ENCODE measurements around the gene NRDE2. TPM values are rescaled to one million over a fixed set of nuclear protein-coding genes. Genes with fewer than 3 reads are reported as not detected.

NRDE2 gene, protein sequence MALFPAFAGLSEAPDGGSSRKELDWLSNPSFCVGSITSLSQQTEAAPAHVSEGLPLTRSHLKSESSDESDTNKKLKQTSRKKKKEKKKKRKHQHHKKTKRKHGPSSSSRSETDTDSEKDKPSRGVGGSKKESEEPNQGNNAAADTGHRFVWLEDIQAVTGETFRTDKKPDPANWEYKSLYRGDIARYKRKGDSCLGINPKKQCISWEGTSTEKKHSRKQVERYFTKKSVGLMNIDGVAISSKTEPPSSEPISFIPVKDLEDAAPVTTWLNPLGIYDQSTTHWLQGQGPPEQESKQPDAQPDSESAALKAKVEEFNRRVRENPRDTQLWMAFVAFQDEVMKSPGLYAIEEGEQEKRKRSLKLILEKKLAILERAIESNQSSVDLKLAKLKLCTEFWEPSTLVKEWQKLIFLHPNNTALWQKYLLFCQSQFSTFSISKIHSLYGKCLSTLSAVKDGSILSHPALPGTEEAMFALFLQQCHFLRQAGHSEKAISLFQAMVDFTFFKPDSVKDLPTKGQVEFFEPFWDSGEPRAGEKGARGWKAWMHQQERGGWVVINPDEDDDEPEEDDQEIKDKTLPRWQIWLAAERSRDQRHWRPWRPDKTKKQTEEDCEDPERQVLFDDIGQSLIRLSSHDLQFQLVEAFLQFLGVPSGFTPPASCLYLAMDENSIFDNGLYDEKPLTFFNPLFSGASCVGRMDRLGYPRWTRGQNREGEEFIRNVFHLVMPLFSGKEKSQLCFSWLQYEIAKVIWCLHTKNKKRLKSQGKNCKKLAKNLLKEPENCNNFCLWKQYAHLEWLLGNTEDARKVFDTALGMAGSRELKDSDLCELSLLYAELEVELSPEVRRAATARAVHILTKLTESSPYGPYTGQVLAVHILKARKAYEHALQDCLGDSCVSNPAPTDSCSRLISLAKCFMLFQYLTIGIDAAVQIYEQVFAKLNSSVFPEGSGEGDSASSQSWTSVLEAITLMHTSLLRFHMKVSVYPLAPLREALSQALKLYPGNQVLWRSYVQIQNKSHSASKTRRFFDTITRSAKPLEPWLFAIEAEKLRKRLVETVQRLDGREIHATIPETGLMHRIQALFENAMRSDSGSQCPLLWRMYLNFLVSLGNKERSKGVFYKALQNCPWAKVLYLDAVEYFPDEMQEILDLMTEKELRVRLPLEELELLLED
- 7.5 and 9.3 TPM in 2 replicates for total RNA-seq (2012; rRNA removed)
- 4.0 and 4.5 TPM in 2 replicates for polyA plus RNA-seq (2012; rRNA removed)
- 1.7 and 3.9 TPM in 2 replicates for polyA plus RNA-seq (2012; cell fraction: cytosol; rRNA removed)
- polyA plus RNA-seq (2012; cell fraction: nucleus; rRNA removed; ENCODE audit: low replicate concordance), result 11.3 and 16.3 TPM in 2 replicates
- Bru-seq, nascent RNA, result percentile 76 among the genes with signal in this experiment
- percentile 63 among the genes with signal in this experiment for BruChase-seq, experiment 1, labeled RNA remaining after a 6-hour chase
- BruChase-seq, experiment 2, labeled RNA remaining after a 2-hour chase, result percentile 62 among the genes with signal in this experiment
- long read RNA-seq, full-length matches to known transcripts, result 7 of 10 reads
- long read RNA-seq, partial matches to known transcripts, result 1 of 10 reads
- long read RNA-seq, other reads (novel, unspliced or antisense), result 2 of 10 reads

DNA sequence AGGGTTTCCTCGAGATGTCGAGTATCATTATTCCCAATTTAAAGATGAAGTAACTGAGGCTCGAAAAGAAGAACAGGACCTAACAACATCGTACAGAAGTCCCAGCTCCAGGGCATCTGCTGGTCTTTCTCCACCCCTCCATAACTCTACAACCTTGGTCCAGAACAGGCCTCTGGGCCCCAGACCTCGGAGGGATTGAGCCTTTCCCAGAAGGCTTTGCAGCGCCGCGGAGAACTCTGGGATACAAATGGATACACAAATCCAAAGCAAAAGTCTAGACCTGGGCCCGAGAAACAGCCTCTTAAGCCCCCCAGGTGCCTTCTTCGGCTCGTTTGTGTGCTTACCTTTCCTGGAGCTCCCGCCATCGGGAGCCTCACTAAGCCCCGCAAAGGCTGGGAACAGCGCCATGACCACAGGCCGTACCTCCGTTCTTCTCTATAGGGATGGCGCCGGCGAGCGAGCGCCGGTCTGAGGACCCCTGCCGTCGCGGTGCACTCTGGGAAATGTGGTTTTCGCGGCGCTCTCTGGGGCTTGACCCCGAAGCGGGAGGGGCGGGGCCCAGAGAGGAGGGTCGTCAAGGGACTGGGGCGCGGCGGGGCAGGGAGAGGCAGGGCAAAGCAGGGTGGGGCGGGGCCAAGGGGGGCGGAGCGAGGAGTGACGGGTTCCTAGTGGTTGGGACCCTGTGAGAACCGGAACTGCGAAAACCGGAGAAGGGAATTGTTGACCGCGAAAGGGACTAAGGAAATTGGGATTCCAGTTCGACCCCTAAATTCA lies at the start of gene NRDE2:
TSS of gene NRDE2 (minus strand) at position 445 of the 774 bp plus-strand sequence. CDS start at position 408, 37 bp downstream.
- ATAC-seq (ENCODE audit: low read depth), result peak; percentile 100
- DNase-seq, result peak; percentile 91
- no TSS peak for BruUV-seq (replicated peaks)
- TF ChIP-seq RCOR1 (IDR thresholded peaks at IDR 0.05; ENCODE audit: insufficient replicate concordance, low read length), result no peak
- TF ChIP-seq NFE2L2 (IDR thresholded peaks at IDR 0.05; ENCODE audit: low read depth, low read length), result no peak
- no peak for TF ChIP-seq CEBPB (IDR thresholded peaks at IDR 0.05; ENCODE audit: low read depth, low read length)
- TF ChIP-seq, protein P1, sequence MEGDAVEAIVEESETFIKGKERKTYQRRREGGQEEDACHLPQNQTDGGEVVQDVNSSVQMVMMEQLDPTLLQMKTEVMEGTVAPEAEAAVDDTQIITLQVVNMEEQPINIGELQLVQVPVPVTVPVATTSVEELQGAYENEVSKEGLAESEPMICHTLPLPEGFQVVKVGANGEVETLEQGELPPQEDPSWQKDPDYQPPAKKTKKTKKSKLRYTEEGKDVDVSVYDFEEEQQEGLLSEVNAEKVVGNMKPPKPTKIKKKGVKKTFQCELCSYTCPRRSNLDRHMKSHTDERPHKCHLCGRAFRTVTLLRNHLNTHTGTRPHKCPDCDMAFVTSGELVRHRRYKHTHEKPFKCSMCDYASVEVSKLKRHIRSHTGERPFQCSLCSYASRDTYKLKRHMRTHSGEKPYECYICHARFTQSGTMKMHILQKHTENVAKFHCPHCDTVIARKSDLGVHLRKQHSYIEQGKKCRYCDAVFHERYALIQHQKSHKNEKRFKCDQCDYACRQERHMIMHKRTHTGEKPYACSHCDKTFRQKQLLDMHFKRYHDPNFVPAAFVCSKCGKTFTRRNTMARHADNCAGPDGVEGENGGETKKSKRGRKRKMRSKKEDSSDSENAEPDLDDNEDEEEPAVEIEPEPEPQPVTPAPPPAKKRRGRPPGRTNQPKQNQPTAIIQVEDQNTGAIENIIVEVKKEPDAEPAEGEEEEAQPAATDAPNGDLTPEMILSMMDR (conservative IDR thresholded peaks at IDR 0.05; ENCODE audit: low read depth, low read length), result no peak
- TF ChIP-seq, protein P2, sequence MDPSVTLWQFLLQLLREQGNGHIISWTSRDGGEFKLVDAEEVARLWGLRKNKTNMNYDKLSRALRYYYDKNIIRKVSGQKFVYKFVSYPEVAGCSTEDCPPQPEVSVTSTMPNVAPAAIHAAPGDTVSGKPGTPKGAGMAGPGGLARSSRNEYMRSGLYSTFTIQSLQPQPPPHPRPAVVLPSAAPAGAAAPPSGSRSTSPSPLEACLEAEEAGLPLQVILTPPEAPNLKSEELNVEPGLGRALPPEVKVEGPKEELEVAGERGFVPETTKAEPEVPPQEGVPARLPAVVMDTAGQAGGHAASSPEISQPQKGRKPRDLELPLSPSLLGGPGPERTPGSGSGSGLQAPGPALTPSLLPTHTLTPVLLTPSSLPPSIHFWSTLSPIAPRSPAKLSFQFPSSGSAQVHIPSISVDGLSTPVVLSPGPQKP (IDR thresholded peaks at IDR 0.05; ENCODE audit: borderline replicate concordance, low read depth, low read length), result no peak
- no peak for TF ChIP-seq MAFK (IDR thresholded peaks at IDR 0.05; ENCODE audit: low read depth, low read length)

More for the DNA sequence above, at the start of gene NRDE2:
- dilution Hi-C loops (cut with HindIII; ENCODE audit: low sequenced_read_pairs, unreplicated experiment), result no loop called here
- Histone ChIP-seq H3K27ac (ENCODE audit: insufficient read depth, low read length) (peak within 1 kb of the TSS; percentile 85), H3K23ac (ENCODE audit: low read depth, low read length) (peak within 1 kb of the TSS; percentile 74), H3K27me3 (ENCODE audit: control insufficient read depth, insufficient read depth, low read length) (peaks cover 2% of the 10 kb centered on the region; the same call in 1 of the 2 replicates), H4K20me1 (ENCODE audit: insufficient read depth, low read length) (no peaks in the 10 kb centered on the region), H4K91ac (ENCODE audit: insufficient read depth, low read depth, low read length) (peak within 1 kb of the TSS; percentile 98), H3K18ac (ENCODE audit: low read depth, low read length) (peak within 1 kb of the TSS; percentile 86), H3K4me3 (ENCODE audit: insufficient read depth, low read depth, low read length) (peak within 1 kb of the TSS; percentile 71), H3K9me1 (ENCODE audit: insufficient read depth, low read length) (no peaks in the 10 kb centered on the region), H3K14ac (replicated peaks; ENCODE audit: low read depth, low read length) (peak within 1 kb of the TSS; percentile 92), H3K56ac (ENCODE audit: extremely low read depth, insufficient read depth, low read length) (peak within 1 kb of the TSS; percentile 78), H3K4me2 (ENCODE audit: low read depth, low read length) (peak within 1 kb of the TSS; percentile 92), H3K79me1 (ENCODE audit: low read depth in 1 of 2, low read length in 2 of 2) (peaks cover 12 to 29% of the 10 kb centered on the region in 2 experiments), H4K8ac (ENCODE audit: low read depth in 2 of 2, low read length in 2 of 2) (peak within 1 kb of the TSS; percentile 94 to 98), H2AK5ac (ENCODE audit: low read depth, low read length) (peak within 1 kb of the TSS; percentile 1; the same call in 1 of the 2 replicates), H2BK15ac (ENCODE audit: low read depth, low read length) (no peak within 1 kb of the TSS; the same call in 2 of the 3 replicates), H3K4ac (ENCODE audit: low read depth, low read length) (peak within 1 kb of the TSS; percentile 91), H4K5ac (ENCODE audit: low read depth, low read length) (peak within 1 kb of the TSS; percentile 98), H3K36me3 (ENCODE audit: control insufficient read depth, insufficient read depth, low read length) (no peaks in the 10 kb centered on the region), H2BK20ac (ENCODE audit: low read depth, low read length) (no peak within 1 kb of the TSS), H3K9me3 (ENCODE audit: control insufficient read depth, insufficient read depth, low read length) (no peaks in the 10 kb centered on the region), H2BK120ac (ENCODE audit: low read depth, low read length) (peak within 1 kb of the TSS; percentile 93), H3K4me1 (ENCODE audit: control insufficient read depth, insufficient read depth, low read length) (no peaks in the 10 kb centered on the region), H2AK9ac (replicated peaks; ENCODE audit: low read depth, low read length, poor library complexity) (peak within 1 kb of the TSS; percentile 87), H3K9ac (ENCODE audit: low read depth, low read length) (peak within 1 kb of the TSS; percentile 86), H2AFZ (replicated peaks; ENCODE audit: low read length, poor library complexity) (peak within 1 kb of the TSS; percentile 99), H2BK5ac (ENCODE audit: low read depth, low read length, poor library complexity, severe bottlenecking) (peak within 1 kb of the TSS; percentile 63)
- intact Hi-C loops (cut with micrococcal nuclease), result loop anchor here (1.0 kb wide), 1 partner anchor 52 kb away; no protein-coding TSS in a partner anchor
- 0% methylated on average over 4 of the region's 46 CpGs; no CpG with 5 or more reads in 1 of the 2 experiments for WGBS, 2 experiments (ENCODE audit: extremely low coverage in 2 of 2, insufficient read length in 1 of 2)
- in situ Hi-C loops (cut with MboI; ENCODE audit: low sequenced_read_pairs), result no loop called here
- ChIA-PET POLR2A (ENCODE audit: unreplicated experiment) (no interaction called here), CTCF (interaction anchor here (0.7 kb wide), 1 partner anchor 286 kb away, joined by 3 read pairs; no protein-coding TSS in a partner anchor)

Measured in IMR-90 (cell line).